Fibroblast of lung (primary cell): ENCODE measurements around the gene ADGRV1.

Experiments used
- EZH2 ChIP-seq: IDR thresholded peaks from 2 replicates; pipeline ENCODE4 v1.5.1; 2012; ENCODE audit warnings: low read length, control low read depth, mild to moderate bottlenecking; ENCODE audit errors: missing control alignments
- TF ChIP-seq, protein P1 (sequence below), 2 donors: IDR thresholded peaks in 1 of 2; conservative IDR thresholded peaks in 1 of 2; 1 replicate in 1 of 2; 2 replicates in 1 of 2; pipeline ENCODE4 v1.5.1; 2011 to 2012; ENCODE audit warnings: low read length in 2 of 2, control low read depth in 1 of 2, inconsistent platforms in 1 of 2, low read depth in 1 of 2, mild to moderate bottlenecking in 1 of 2

GRCh38 chr5:90554358-90555006, 4.1 kb upstream of the ADGRV1 start:
- TF ChIP-seq, protein P1, sequence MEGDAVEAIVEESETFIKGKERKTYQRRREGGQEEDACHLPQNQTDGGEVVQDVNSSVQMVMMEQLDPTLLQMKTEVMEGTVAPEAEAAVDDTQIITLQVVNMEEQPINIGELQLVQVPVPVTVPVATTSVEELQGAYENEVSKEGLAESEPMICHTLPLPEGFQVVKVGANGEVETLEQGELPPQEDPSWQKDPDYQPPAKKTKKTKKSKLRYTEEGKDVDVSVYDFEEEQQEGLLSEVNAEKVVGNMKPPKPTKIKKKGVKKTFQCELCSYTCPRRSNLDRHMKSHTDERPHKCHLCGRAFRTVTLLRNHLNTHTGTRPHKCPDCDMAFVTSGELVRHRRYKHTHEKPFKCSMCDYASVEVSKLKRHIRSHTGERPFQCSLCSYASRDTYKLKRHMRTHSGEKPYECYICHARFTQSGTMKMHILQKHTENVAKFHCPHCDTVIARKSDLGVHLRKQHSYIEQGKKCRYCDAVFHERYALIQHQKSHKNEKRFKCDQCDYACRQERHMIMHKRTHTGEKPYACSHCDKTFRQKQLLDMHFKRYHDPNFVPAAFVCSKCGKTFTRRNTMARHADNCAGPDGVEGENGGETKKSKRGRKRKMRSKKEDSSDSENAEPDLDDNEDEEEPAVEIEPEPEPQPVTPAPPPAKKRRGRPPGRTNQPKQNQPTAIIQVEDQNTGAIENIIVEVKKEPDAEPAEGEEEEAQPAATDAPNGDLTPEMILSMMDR (conservative IDR thresholded peaks at IDR 0.05 in 1 of 2, IDR thresholded peaks at IDR 0.05 in 1 of 2; ENCODE audit: low read depth in 1 of 2, low read length in 2 of 2): no peak
- no peak for TF ChIP-seq EZH2
